GM15510 (cell line): Measurements from ENCODE around the gene DLEC1.

Experiments
- POLR2A ChIP-seq: IDR thresholded peaks from 3 replicates; pipeline ENCODE4 v1.6.1; 2011; ENCODE audit warnings: borderline replicate concordance; ENCODE audit not compliant: insufficient read length; ENCODE audit errors: extremely low read depth

DLEC1 gene

DNA sequence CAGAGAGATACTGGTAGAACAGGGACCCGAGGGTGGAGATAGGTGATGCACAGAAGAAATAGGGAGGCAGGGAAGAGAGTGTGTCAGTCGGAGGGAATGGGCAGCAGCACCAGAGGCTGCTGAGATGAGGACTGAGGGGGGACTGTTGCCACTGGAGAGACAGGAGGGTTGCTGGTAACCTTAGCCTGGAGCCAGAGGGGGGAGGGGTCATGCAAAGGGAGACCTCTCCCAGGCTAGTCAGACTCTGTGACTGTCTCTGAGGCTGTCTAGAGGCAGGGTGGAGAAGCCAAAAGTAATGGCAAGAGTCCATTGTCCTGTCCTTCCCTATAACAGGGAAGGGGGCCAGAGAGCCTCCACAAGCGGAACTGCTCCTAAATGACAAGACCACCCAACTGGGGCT lies 2.1 kb upstream of the DLEC1 start:
- TF ChIP-seq POLR2A, result no peak

DNA sequence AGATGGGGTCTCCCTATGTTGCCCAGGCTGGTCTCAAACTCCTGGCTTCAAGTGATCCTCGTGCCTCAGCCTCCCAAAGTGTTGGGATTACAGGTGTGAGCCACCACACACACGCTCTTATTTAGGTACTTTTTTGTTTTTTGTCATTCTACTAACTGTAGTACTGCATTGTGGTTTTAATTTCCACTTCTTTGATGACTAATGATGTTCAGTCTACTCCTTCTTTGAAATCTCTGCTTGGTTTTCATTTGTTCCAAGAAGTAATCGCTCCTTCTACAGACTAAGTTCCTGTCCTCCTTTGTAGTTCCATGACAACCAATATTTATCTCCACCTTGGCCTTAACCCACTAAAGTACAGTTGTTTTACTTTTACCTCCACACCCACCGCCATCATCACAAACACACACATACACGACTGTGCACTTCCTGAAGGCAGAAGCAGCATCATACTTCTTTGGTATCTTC lies 529 bp upstream of the DLEC1 start:
- TF ChIP-seq POLR2A, result no peak

DNA sequence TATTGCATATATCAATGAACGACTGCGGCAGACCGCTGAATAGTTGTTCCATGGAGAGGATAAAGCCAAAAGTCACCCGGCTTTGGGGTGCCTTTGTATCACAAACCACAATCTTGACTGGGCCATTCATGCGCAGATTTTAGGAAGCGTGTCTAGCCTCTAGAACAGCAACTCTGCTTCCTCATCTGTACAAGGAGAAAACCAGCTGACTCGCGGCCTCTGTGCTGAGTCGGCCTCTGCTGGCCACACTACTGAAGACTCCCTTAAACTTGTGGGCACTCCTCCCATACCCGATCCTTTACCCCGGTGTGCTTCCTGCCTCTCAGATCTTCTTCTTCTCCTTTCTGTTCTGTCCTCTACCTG lies 872 bp downstream of the DLEC1 start:
- TF ChIP-seq POLR2A, result no peak

DNA sequence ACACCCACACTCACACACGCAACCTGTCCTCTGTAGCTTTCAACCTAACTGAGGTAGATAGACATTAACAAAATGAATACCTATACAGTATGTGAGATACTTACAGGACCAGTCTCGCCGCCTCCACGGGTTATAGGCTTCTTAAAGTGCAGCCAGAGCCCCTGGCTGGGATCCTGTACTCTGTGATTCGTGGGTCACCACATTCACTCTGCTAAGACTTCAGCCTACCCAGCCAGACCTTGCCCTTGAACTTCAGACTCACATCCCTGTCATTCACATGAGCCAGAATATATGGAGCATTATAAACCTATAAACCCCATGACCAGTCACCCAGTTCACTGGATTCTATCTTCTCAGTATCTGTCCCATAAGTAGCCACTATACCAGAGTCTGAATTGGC lies 1.4 kb downstream of the DLEC1 start:
- no peak for TF ChIP-seq POLR2A

DNA sequence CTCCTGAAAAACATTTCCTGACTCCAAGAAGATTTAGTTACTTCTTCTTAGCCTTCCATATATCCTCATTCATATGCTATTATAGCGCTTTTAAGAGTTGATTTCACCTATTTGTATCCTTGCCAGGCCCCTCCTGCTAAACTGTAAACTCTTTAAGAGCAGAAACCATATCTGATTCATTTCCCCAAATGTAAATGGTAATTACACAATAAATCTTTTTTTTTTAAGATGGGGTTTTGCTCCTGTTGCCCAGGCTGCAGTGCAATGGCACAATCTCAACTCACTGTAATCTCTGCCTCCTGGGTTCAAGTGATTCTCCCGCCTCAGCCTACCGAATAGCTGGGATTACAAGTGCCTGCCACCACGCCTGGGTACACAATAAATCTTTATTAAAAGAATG lies 4.5 kb downstream of the DLEC1 start:
- TF ChIP-seq POLR2A, result no peak

DNA sequence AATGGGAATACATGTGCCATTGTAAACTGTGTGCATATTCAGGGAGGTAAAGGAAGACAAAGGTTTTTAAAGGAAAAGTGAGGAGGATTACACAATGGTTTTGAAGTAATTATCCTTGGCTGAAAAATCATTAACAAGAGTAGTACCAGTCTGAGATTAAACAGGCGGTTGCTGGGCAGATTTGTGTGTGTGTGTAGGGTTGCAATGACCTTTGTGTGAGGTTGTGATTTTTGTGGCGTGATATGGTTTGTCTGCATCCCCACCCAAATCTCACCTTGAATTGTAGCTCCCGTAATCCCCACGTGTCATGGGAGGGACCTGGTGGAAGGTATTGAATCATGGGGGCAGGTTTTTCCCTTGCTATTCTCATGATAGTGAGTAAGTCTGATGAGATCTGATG lies 7.0 kb downstream of the DLEC1 start:
- no peak for TF ChIP-seq POLR2A

DNA sequence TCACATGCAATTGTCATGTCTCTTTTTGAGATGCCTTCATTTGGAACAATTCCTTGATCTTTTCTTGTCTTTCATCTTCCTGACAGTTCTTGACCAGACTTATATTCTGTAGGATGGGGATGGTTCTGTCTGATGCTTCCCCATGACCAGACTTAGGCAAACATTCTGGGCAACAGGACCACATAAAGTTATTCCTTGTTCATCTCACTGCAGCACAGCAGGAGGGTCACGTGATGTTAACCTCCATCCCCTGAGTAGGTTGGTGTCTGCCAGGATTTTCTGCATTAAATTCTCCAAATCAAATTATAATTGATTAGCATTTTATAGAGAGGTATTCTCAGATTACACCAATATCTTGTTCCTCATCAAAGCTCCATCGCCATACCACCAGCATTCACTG lies 7.8 kb downstream of the DLEC1 start:
- no peak for TF ChIP-seq POLR2A

DNA sequence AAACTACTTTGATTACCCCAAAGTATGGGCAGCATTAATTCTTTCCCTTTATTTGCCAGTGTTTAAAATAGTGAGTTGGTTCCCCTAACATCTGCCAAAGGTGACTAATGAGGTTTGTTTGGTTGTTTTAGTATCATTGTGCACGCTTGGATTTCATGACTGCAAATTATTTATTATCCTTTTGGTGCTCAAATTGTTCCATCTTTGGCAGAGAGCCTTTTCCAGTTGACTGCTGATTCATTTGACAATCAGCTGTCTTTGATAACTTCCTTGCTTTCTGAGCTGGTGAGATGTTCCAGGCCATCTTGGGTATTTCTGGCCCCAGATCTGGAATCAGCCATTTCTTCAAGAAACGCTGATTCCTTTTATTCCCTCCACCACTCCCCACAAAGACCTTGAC lies 8.9 kb downstream of the DLEC1 start:
- TF ChIP-seq POLR2A, result no peak

DNA sequence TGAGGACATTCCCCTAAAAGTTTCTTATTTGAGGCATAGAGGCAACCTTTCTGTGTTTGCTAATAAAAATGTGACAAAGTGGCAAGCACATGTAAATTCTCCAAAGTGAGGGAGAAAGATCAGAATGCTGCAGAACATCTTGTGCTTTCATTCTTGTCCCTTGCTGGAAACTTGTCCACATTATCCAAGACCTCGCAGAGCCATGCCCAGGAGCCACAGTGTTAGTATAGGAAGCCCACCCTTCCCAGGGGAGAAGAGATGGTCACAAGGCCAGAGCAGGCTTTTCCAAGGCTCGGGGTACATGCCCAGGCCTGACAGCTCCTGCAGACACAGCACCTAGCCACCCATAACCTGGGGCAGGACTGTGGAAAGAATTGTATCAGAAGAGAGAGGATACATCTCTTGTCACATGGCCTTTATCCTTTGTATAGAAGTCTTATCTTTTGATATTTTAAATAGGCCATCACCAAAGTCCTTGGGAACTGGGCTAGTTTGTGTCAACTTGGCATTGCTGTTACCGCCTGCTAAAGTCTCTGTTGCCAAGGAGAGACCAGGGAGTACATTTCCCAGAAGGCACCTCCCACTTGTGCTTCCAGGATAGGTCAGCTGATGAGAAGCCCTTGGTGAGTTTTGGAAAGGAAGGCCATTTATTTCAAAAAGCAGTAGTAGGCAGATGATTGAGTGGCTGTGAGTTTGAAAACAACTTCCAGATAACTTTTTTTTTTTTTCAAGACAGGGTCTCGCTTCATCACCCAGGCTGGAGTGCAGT lies 10.5 kb downstream of the DLEC1 start:
- no peak for TF ChIP-seq POLR2A

DNA sequence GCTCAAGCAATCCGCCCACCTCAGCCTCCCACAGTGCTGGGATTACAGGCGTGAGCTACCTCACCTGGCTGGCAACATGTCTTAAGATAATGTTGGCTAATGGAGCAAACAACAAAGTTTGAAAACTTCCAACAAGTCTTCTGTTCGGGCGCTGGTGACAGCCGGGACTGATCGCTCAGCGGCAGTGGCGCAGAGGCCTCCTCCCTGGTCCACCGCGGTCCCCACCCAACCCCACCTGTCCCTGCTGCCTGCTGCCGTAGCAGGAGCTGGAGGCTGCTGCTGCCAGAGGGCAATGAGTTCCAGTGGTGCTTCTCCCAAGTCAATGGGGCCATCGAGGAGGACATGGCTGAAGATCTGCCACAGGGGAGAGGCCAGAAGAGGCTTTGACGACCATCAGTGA lies 12.1 kb downstream of the DLEC1 start:
- TF ChIP-seq POLR2A, result no peak

DNA sequence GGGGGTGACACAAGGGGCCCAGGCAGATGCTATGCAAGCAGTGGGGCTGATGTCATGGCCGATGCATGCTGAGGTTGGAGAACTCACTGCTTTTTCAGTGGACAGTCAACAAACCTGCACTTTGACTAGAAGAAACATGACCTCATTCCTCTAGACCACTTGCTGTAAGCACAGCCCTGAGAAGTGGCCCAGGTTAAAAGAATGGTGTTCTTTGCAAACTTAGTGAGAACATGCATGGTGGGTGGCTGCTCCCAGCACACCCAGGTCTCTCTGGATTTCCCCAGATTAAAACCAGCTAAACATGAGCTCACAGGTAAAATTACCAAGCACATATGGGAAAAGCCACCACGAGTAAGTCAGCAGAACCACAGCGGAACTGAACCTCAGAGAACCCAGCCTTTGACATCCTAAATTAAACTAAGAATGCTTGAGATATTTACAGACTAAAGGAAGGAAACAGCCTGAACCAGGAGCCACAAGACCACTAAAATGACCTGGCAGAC lies 15.5 kb downstream of the DLEC1 start:
- no peak for TF ChIP-seq POLR2A

DNA sequence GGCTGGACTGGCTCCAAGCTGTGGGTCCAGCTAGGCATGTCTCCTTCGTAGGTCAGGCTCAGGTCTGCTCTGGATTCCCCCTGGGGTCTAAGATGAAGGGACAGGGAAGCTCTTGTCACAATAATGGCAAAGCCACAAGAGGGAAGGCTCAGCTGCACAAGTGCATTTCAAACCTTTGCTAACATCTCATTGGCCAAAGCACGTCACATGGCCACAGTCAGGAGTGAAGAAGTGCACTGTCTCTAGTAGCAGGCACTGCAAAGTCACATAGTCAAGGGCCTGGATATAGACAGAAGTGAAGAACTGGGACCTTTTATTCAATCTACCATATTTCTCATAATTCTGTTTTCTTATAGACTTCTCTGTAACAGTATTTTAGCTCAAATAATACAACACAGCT lies 20.1 kb downstream of the DLEC1 start:
- TF ChIP-seq POLR2A, result no peak

DNA sequence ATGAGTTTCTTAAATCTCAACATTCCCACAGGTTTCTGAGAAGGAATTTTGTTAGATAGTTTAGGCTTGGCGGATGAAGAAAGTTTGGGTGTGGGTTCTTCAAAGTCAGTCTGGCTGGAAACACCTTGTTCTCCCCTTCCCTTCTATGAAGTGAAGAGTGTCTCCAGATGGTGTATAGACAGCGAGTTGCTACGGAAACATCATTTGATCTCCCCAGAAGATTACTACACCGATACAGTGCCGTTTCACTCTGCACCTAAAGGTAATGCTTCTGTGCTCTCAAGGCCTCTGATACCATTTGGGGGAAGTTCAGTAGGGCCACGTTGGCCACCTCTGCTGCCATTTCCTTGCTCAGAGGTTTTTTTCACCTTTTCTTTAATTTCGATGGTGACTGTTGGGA lies 20.6 kb downstream of the DLEC1 start:
- no peak for TF ChIP-seq POLR2A

DNA sequence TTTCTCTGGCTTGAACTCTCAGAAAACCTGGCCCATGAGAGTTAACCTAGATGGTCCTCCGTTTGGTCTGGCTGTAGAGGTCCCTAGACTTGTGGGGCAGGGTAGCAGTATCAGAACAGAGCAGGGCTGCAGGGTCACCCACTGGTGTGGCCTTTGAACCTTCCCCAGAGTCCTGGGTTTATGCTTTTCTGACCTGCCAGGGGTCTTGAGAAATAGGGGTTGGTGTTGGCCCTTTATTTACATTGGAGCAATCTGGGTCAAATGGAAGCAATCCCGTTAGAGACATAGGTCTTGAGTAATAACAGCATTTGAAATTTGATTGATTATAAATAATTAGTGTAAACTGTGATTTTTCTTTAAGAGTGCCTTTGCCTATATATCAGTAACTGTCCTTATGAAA lies 23.8 kb downstream of the DLEC1 start:
- TF ChIP-seq POLR2A, result no peak

DNA sequence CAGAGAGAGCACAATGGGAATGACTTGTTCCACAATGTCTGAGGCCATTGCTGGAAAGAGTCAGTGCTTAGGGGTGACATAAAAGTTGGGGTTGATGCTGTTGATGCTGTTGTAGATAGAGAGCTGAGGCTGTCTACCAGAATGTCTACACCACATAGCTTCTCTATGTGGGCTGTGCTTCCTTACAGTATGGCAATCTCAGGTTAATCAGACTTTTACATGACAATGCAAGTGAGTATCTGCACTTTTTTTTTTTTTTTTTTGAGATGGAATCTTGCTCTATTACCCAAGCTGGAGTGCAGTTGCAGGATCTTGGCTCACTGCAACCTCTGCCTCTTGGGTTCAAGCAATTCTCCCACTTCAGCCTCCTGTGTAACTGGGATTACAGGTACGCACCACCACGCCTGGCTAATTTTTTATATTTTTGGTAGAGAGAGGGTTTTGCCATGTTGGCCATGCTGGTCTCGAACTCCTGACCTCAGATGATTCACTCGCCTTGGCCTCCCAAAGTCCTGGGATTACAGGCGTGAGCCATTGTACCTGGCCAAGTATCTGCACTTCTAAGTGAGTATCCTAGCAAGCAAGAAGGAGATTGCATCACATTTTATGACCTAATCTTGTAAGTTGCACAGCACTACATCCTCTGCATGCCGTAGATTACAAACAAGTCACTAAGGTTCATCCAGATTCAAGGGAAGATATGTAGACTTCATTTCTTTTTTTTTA lies 28.7 kb downstream of the DLEC1 start:
- TF ChIP-seq POLR2A, result no peak

DNA sequence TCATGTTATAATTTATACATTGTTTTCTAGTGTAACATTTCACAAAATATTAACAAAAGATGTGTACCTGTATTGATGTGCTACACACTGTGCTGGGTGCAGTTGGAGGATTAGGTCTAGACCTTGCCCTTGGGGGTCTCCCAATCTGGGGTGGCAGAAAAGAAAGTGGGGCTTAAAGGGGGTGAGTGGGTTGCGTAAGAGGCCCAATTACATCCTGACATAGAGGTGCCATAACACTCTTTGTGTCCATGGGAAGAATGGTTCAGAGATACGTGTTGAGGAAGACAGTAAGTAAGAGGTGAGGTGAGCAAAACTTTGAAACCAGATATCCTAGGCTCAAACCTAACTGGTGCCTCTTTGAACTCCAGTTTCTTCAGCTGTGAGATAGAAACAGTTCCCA lies 31.0 kb downstream of the DLEC1 start:
- TF ChIP-seq POLR2A, result no peak
